HG02970 (cell line): ENCODE results near the gene SNCB.

Source experiments
- ATAC-seq: cut with Tn5 transposase; IDR thresholded peaks from one replicate; pipeline ENCODE4 v1.9.1; 2021; ENCODE audit warnings: mild to moderate bottlenecking, moderate library complexity, moderate number of reproducible peaks; ENCODE audit not compliant: unreplicated experiment, low FRiP score

Gene SNCB

DNA sequence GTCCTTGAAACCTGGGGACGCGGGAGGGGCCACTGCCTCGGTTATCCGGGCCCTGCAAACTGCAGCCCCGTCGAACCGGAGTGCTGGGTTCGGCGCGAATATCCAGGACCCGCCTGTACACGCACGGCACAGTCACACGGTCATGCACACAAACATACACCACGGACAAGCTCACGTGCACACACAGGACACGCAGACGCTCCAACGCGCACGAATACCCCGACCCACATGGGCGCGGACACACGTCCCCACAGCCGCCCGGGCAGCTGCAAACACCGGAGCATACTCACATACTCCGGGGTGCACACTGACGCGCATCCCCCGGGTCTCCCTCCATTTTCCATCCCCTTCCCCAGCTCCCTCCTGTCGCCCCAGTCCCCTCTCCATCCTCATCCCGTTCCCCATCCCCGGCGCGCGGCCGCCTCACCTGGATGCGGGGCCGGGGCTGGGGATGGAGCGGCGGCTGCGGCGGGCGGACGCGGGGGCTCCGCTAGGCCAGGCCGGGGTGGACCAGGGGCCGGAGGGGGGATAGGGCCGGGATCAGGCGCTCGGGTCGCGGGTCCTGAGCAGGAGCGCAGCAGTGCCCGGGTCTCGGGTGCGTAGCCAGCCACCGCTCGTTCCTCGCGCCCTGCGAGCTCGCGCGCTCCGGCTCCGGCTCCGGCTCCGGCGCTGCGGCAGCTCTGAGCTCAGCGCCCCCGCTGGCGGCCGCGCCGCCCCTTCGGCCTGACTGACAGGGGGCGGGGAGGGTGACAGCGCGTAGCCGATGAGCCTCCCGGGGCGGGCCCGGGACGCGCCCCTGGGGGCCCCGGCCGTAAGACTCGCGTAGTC, at the start of gene SNCB, which contains the start of gene EIF4E1B:
SNCB (minus strand) TSS at position 682 of the 828 bp plus-strand sequence. CDS start 880 bp downstream, outside the sequence.
EIF4E1B (plus strand) TSS at position 823 of the 828 bp plus-strand sequence. CDS start 12,113 bp downstream, outside the sequence.
- peak; percentile 66 for ATAC-seq

- no peak for ATAC-seq
Measured at GRCh38 chr5:176679365-176680225, 49.3 kb upstream of the SNCB start.

- ATAC-seq = no peak
Measured at GRCh38 chr5:176678584-176678983, 48.2 kb upstream of the SNCB start.

DNA sequence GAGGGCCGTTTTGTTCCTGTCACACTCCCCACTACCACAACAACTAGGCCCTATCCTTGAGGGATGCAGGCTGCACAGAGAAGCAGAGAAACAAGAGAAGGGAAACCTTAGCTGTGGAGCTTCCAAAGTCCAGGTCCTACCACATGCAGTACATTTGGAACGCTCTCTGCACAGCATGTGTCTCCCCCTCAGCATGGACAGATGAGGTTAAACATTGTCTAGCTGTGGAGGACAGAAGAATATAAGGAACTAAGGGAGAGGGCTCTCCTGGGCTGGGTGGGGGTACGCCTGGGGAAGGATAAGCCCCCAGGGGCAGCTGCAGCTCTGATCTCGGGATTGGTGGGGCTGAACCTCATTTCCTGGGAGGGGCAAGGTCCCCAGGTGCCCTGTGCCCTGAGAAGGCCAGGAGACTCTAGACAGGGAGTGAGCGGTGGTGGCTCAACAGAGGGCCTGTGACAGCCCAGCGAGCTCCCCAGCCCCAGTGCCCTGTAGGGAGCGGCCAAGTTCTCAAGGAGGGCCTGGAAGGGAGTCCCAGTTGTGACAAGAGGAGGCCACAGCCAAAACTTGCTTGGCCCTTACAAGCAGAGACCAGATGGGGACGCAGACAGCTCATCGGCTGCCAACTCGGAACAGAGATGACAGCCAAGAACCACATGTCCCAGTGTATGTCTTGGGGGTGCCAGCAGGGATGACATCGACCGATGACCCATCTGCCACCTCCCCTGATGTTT, 47.0 kb upstream of the SNCB start:
- no peak for ATAC-seq

DNA sequence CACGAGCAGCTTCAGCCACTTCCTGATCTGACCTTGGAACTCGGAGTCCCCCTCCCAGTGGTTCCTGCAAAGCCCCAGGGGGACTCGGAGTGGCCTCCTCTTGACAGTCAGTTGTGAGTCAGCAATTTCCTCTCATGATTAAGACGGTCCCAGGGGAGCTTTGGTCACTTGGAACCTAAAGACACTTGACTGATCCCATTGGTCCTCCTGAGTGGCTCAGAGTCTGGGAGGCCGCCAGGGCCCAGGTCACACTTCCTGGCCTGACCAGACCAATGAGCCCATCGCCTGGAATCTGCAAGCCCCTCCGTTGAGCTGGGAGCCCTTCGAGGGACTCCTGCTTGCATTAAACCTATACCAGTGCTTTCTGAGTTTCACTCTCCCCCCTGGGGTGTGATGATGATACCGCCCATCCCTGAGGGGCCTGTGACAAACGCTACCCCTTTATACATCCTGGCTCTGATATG, 46.1 kb upstream of the SNCB start:
- ATAC-seq = no peak

- no peak for ATAC-seq
Measured at GRCh38 chr5:176675676-176676360, 45.5 kb upstream of the SNCB start.

GRCh38 chr5:176674799-176675198, 44.5 kb upstream of the SNCB start:
- no peak for ATAC-seq

DNA sequence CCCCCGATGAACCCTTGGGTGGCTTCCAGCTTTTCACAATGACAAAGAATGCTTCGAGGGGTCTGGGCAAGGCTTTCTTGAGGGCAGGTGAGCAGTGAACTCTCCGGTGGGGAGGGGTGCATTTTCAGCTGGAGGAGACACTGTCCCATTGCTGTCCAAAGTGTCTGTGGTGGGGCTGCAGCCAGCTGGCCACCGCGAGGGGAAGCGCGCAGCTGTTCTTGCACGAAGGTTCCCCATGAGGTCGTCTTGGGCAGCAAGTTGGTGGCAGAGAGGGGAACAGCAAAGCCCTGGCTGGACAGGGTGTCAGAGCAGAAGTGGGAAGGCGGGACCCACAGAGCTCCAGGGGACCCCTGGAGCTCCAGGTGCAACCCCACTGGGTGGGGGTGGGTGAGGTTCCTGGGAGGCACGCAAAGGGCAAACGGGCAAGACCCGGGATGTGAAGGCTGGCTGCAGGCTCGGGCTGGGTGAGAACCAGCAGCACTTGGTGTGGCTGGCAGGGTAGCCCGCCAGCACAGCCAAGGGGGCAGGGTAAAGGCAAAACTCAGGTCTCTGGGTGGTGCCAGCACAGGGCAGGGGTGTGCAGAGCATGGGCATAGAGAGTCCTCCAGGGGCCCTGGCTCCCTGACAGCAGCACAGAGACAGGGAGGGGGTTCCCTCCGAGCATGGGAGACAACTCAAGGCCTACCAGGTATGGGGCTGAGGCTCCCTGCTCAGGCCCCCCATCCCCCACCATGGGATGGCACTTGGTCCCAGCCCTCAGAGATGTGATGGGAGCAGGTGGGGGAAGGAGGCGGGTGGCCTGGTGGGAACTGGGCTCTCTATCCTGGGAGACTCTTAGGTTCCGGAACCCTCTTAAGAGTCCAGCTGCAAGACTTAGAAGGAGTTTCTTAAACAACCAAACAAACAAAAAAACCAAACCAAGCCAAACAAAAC, 43.6 kb upstream of the SNCB start:
- ATAC-seq = no peak

GRCh38 chr5:176671890-176672747, 41.8 kb upstream of the SNCB start:
- no peak for ATAC-seq

- no peak for ATAC-seq
Measured at GRCh38 chr5:176671399-176671798, 41.1 kb upstream of the SNCB start.

DNA sequence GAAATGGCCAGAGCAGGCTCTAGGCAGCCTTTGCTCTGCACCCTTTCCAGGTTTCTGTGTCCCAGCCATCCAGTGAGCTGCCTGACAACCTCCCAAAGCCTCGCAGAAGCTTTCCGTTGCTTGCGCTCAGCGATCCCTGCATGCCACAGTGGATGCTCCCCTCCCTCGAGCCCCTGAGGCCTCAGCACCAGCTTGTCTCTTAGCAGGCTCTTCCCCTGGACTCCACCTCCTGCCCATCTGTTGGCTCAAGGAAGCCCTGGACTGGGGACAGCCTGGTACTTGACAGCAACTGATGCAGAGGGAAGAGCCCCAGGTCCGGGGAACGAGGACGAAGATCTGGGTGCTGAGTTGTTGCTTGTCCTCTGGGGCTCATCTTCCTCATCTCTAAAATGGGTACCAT, 40.1 kb upstream of the SNCB start:
- no peak for ATAC-seq

DNA sequence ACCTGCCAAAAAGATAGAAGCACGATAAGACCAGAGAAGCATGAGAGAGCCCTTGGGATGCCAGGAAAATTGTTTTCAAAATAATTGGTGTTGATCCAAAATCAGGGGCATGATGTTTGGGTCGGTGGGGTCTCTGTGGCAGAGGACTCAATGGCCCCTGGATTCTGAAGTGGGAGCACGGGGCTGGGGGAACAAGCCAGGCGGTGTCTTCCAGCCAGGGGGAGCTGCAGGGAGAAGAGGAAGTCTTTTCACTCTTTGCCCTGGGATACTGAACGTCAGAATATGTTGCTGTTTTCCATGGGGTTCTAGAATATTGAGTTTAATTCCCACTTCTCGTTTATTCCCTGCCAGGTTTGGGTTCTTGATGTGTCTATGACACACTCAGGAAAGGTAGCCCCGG, 37.3 kb upstream of the SNCB start:
- no peak for ATAC-seq

DNA sequence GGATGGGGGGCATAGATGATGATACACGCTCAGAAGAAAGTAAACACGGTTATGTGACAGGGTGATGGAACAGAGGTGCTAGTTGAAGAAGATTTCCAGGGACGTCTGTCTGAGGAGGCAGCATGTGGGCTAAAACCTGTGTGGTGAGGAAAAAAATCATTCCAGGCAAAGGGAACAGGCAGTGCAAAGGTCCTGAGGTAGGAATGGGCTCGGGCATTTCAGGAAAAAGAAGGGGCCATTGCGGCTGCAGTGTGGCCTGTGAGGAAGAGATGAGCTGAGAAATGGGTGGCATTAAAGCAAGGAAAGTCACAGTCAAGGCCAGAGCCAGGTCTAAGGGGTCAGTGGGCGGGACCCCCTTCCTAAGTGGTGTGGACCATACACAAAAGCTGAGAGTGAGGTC, 35.2 kb upstream of the SNCB start:
- ATAC-seq = no peak

- ATAC-seq = no peak
Measured at GRCh38 chr5:176664886-176665285, 34.6 kb upstream of the SNCB start.

GRCh38 chr5:176664479-176664878, 34.1 kb upstream of the SNCB start:
- ATAC-seq = no peak

GRCh38 chr5:176663566-176663965, 33.2 kb upstream of the SNCB start:
- no peak for ATAC-seq

DNA sequence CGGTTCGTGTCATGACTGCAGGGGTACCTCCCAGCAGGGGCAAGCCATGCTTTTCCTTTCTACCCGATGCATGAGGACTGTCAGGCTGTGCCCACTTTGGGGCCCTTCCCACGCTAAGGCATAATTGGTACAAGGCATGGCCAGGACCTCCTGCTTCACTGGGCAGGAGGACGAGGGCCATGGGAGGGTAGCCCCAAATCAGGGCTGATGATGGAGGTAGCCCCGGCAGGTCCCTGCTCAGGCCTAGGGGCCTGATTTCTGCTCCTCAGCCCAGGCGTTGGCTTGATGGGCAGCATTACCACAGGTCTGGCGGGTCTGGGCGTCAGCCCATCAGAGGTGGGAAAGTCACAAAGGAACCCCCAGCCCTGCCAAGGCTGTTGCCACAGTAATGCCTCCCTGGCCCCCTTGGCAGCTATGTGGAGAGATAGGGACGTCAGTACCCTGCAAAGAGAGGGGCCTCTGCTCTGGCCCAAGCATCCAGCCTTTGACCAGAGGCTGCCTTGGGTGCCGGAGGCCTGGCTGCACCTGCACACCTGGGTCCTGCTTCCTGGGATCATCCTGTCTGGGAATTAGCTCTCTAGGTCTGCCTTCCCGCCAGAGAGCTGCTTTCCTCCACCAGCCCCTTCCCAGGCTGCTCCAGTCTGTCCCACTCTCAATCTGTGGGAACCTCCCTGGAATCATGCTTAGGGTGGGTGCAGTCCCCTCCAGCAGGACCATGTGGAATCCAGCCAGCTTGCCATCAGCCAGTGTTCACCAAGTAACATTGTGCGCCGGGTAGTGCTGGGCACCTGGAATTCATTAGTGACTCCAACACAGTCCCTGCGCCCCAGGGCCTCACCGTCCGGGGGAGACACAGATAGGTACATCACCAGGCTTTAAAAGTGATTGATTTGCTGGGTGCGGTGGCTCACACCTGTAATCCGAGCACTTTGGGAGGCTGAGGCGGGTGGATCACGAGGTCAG, 32.3 kb upstream of the SNCB start:
- ATAC-seq = no peak
